HG03095 (cell line): Measurements from ENCODE around the gene PLB1.

Source experiments
- ATAC-seq: cut with Tn5 transposase; IDR thresholded peaks from one replicate; pipeline ENCODE4 v1.9.1; 2021; ENCODE audit warnings: moderate library complexity; ENCODE audit not compliant: unreplicated experiment

PLB1 gene

DNA sequence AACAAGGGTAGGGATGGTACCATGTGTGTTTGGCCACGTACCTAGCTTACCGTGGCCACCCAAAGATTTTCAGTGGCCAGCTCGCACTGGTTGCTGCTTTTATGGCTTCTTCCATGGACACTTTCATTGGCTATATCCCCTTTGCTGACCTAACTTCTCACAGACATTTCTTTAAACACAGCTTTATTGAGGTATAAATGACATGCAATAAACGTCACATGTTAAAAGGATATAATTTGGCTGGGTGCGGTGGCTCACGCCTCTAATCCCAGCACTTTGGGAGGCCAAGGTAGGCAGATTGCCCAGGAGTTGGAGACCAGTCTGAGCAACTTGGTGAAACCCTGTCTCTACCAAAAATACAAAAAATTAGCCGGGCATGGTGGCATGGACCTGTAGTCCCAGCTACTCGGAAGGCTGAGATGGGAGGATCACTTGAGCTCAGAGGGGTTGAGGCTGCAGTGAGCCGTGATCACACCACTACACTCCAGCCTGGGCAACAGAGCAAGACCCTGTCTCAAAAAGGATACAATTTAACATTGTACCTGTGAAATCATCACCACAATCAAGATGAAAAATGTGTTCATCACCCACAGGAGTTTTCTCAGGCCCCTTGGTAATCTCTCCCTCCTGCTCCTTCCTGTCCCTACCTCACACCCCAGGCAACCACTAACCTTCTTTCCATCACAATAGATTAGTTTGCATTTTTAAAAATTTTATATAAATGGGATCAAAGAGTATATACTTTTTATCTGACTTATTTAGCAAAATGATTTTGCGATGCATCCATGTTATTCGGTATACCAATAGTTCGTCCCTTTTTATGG is 127.9 kb downstream of the PLB1 start:
- ATAC-seq = no peak

DNA sequence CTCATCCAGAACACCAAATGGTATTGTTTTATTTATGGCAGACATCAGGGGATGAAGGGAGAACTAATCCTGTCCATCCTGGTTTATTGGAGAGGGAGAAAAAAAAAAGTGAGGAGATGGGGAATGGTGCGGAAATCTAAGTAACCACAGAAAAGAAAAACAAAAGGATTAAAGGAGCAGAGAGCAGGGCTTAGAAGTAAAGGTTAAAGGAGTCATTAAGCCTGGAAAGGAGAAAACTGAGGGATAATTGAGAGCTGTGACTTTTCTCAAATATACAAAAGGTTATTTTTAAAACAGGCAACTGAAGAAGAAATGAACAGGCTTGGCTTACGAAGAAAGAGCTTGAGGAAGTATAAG is 128.6 kb downstream of the PLB1 start:
- no peak for ATAC-seq

DNA sequence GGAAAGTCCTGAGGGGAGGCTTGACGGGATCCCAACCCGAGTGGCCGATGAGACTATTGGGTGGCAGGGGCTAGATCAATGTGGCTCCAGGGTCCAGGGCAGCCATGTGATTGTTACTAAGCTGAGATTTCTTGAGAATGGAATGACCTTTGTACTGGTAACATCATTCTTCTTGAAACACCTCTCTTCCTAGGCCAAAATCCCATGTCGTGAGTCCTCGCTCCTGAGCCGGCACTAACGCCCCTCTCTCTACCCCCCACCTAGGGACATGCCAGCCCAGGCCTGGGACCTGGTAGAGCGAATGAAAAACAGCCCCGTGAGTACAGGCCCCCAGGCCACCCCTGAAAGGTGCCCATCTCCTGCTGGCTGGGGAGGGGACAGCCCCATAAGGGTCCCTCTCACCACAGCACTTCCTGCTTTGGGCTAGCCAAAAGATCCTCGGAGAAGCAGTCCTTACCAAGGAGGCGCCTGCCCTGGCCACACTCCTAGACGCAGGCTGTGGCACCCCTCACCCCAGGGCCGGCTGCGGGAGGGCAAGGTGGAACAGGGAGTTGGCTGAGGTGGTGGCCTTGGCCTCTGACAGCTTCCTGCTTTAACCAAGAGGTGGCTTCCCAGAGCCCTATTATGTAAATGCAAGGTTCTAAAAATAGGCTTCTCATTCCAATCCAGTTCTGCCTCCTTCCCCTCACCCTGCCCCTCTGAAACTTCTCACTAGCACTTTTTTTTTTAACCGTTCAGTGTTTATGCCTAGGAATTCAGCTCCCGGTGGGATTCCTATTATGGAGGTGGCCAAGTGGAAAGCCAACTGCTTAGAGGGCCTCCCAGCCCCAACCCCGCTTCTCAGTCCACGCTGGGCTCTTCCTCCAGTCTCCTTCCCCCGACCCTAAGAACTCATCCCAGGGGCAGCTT is 129.2 kb downstream of the PLB1 start:
- ATAC-seq = peak; percentile 52

DNA sequence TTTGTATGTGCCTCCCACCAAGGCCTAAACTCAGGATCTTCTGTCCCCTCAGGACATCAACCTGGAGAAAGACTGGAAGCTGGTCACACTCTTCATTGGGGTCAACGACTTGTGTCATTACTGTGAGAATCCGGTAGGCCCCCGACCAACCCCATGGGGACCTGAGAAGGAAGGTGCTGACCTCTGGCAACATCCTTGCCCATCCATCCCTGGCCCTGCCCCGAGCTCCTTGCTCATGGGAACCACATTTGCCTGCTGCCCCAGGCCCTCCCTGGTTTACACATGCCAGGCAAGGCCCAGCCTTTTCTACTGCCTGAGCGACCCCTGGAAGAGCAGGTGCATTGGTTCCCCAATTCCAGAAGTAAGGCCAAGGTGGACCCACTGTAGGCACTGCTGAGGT is 130.5 kb downstream of the PLB1 start:
- ATAC-seq = no peak

DNA sequence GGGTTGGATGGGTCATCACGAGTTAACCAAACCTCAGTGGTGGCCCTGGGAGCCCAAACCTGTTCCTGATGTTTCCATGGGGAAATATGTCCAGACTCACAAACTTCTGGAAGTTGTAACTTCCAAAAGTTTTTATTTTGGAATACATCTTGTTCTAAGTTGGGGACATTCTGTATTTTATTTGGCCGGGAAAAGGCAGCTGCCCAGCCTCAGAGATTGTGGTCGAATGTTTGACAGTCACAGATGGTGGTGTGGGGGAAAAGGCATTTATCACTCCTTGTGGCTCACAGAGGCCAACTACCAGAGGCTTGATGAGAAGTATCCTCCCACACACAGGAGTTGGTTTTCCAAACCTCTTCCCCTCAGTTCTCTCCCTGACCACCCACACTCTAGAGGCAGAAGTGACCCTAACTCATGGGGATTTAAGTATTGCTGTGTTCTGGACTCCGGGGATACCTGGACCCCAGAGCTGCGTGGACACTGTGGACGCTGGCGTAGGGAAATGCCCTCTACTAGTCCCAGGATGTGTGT is 131.1 kb downstream of the PLB1 start:
- ATAC-seq = no peak

DNA sequence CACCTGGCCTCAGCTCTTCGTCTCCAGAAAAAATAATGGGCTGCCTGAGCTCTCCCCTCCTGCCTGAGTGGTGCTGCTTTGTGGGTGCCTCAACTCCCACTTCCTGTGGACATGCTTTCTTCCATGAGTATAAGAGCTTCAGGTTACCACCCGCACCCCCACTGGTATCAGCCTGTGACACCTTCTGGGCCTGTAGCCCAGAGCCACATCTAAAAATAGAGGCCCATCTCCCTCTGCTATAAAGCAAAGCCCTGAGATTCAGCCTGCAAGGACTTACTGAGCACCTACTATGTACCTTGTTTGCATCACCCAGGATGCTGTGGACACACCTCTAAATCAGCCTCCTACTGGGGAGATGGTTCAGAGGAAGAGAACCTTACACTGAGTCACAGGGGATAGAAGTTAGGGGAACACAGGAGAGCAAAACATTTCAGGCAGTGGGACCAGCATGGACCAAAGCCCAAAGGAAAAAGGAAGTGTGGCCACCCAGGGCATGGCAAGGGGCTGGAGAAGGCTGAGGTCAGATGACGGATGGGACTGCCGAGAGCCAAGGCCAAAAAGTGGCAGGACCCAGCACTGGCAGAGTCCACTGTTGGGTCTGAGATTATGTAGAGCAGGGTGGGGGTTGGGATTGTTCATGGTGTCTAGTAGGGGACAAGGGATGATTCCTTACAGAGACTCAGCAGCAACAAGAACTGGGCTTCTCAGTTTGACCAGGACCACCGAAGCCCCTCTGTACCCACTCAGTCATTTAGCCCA is 132.0 kb downstream of the PLB1 start:
- ATAC-seq = no peak

DNA sequence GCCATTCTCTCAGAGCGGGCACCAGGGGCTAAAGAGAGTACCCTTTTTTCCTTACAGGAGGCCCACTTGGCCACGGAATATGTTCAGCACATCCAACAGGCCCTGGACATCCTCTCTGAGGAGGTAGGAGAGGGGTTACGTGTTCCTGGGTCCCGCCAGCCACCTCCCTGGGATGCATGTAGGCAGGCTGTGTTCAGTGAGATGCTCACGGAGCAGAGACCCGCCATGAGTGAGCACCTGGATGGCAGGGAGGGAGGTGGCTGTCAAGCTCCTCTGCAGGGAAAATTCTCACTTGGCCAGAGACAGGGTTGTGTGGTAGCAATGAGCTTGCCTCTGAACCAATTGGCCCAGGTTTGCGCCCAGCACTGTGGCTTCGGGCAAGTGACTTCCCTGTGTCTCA is 132.6 kb downstream of the PLB1 start:
- no peak for ATAC-seq

DNA sequence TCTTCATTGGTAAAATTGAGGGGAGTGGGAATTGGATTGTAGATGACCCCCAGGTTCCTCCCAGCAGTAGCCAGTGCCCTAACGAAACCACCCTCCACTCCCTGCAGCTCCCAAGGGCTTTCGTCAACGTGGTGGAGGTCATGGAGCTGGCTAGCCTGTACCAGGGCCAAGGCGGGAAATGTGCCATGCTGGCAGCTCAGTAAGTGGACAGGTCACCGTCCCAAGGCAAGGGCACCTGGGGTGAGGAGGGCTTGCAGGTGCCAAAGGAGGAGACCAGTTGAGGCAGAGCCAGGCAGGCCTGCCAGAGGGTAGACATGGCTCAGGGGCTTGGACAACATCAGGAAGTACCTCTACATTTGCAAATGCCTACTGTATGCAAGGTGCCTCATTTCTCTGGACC is 133.1 kb downstream of the PLB1 start:
- no peak for ATAC-seq

DNA sequence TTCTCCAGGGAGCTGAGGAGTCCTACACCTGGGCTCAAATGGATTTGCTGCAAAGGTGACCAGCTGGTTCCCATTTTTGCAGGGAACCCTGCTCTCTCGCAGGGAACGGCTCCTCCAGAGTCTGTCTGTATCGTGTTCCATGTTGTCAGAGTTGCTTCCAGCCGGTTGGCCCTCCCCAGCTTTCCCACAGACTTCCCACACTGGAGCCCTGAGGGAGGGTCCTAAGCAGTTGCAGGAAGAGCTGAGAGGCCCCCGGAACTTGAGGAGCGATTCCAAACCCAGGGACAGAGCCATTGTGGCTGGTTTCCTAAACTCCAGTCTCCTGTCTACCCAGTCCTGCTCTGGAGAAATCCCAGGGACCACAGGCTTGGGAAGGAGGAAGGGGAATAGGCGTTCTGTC is 134.1 kb downstream of the PLB1 start:
- ATAC-seq = no peak

DNA sequence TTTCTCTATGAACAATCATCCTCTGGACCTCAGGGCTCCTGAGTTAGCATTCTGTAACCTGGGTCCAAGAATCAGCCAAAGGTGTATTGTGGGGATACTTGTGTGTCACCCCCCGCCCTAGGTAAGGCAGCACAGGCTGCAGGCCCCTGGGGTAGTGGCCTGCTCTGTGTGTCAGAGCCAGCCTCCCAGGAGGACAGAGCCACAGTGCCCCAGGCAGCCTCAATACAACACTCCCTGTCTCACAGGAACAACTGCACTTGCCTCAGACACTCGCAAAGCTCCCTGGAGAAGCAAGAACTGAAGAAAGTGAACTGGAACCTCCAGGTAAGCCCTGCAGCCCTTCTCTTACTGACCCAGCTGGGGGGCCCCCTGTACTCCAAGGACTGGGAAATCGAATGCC is 134.5 kb downstream of the PLB1 start:
- no peak for ATAC-seq

DNA sequence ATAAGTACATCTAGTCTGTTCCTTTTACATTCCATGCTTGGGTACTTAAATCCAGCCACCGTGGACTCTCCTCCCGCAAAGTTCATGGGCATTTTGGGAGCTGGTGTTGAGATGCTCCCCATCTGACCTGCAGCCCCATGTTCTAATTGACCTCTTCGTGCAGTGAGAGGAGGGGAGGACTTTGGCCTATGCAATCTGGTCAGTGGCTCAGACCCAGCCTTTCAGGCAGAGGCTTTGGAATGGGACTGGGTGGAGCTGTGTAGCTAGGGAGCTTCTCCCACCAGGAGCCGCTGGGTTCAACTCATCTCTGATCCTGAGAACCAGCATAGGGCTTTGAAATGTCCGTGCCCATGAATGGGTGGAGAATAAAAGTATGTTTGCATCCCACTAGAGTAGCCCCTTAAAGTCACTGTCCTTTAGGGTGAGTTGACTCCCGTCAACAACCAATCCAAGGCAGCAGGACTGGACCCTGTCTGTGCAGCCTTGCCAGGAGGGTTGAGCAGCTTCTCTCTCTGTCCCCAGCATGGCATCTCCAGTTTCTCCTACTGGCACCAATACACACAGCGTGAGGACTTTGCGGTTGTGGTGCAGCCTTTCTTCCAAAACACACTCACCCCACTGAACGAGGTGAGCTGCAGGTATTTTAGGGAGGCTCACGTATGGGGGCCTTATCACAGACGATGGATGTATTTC is 135.8 kb downstream of the PLB1 start:
- ATAC-seq = no peak

DNA sequence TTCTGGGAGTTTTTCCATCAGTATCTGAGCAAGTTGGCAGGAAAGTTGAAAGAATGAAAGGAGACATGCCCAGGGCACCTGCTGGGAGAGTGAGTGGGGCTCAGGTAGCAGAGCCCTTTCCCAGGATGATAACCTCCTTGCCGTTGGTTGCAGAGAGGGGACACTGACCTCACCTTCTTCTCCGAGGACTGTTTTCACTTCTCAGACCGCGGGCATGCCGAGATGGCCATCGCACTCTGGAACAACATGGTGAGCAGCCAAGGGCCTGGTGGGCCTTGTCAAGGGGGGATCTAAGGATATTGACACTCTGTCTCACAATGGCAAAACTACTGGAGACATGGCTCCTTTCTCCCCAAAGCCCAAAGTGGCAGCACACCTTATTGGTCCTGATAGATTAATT is 136.9 kb downstream of the PLB1 start:
- no peak for ATAC-seq

DNA sequence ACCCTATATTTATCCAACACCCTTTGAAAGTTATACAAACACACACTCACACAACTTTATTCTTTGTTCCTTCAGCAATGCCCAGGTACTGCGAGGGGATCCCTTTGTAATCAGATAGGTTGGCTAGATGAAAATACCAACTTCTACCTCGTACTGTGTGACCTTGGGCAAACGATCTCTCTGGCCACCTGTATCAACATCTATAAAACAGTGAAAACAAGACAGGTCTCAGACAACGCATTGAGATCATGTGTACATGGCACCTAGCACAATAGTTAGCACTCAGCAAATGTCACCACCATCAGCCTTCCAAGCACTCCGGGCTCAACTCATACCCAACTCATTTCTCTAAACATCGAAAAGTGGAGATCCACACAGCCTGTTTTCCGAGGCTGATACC is 137.3 kb downstream of the PLB1 start:
- no peak for ATAC-seq

DNA sequence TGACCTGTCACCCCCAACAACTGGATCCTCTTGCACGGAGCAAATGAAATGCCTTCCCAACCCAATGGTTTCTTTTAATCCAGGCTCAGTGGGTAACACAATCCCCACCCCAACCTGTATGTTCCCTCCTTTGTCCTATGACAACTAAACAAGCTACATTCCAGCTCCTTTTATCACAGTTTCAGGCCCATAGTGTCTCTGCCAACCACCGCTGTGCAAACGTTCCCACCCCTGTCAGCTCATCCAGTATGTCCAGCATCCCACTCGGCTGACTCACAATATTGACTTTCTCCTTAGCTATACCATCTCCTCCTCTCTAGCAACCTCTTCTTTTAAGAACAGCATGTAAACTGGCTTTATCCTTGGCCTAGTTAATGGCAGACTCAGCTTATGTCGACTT is 137.9 kb downstream of the PLB1 start:
- no peak for ATAC-seq

DNA sequence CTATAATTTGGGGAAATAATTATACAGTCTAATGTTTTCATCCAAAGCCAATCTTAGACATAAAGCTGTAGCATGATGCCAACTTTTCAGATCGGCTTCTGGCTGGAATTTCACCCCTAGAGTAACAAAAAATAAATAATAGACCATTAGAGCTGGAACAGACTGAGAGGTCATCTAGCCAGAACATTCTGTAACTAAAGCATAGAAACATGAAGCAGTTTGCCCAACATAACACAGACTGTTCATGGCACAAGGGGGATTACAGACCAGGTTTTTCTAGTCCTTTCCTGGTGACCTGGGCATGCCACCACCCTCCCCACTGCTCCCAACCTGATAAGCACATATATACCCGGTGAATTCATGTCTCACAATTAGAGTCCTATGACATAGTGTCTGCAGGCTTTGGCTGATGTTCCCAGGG is 139.3 kb downstream of the PLB1 start:
- ATAC-seq = no peak

DNA sequence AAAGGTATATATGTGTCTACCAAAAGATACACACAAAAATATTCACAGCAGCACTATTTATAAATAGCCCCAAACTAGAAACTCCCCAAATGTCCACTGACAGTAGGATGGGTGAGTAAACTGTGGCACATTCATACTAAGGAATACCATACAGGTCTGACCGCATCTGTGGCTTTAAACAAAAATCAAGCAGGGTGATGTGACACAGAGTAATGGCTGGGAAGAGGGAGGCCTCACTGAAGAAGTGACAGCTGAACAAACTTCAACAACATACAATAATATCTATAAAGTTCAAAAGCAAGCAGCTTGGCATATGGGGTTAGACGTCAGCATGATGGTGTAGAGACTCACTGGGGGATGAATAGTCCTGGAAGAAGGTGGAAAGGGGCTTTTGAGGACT is 140.6 kb downstream of the PLB1 start:
- ATAC-seq = no peak

DNA sequence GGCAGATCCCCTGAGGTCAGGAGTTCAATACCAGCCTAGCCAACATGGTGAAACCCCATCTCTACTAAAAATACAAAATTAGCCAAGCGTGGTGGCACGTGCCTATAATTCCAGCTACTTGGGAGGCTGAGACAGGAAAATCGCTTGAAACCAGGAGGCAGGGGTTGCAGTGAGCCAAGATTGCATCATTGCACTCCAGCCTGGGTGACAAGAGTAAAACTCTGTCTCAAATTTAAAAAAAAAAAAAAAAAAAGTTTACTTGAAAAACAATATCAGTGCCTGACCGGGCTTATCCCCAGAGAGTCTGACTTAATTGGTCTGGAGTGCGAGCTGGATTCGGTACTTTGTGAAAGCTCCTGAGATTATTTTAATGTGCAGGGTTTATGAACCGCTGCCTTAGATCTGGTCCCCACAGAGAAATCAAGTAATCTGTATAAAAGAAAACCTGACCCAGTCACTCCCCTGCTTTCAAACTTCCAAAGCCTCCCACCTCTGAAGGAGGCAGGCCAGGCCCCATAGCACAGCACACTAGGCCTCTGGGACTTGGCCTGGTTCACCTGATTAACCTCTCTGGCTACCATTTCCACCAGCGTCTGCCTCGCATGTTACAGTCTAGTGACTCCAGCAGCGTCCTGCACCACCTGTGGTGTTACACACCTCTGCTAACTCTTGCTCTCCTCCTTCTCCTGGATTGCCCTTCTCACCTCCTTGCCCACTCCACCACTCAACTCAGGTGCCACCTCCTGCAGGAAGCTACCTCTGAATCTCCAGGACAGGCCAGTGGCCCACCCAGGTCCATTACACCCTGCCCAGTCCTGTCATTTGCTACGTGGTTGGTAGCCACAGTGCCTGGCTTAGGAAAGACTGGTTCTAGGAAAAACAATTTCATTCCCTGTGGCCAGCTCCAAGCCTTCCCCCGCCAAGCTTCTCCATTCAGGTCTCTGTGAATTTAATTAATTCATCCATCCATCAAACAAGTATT is 141.5 kb downstream of the PLB1 start:
- no peak for ATAC-seq

DNA sequence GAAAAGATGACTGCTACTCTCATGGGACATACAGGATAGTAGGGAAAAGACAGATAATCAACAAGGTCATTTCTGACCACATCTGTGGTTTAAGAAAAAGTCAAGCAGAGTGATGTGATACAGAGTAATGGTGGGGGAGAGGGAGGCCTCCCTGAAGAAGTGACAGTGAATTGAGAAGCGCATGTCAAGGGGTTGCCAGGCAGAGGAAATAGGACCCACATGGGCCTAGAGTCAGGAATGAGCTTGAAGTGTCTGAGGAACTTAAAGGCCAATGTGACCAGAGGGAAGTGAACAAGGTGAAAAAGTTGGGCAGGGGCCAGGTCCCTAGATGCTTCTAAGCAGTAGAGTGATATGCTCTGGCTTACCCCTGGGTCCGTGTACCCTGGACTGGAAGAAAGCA is 142.2 kb downstream of the PLB1 start:
- no peak for ATAC-seq

DNA sequence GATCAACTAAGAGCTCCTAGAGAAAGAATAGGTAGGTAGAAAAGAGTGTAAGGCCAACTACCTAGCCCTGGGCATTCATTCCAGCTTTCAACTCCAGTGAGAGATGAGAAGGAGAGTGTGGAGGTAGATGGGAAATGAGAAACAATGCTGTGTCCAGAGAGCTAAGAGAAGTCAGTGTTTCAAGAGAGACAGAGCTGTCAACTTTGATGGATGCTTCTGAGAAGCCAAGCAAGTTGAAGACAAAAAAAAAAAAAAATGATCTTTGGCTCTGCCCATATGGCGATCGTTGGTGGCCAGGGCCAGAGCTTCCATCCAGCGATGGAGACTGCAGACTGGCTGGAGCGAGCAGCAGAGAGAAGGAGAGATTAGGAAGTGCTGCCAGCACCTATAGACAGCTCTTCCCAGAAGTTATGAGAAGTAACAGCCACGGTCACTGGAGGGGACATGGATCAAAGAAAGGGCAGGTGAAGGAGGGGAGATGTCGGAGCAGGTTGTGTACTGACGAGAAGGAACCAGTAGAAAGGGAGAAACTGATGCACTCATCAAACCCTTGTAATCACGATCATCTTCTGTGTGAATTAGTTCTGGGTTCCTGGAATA is 143.3 kb downstream of the PLB1 start:
- no peak for ATAC-seq
